SK-N-SH treated with all-trans-retinoic acid at 6 μM for 48 hours (cell line): ENCODE measurements around the gene CYP1B1.
"Not testable (repeated sequence)": the region's sequence is repeated elsewhere in the genome, so short reads cannot be mapped to it uniquely, and the experiment has no call there.

Experiments used
- ARNTL ChIP-seq: fragments of 450-650 bp; formaldehyde crosslinking; IDR thresholded peaks from 2 replicates; pipeline ENCODE4 v1.5.0; 2020; ENCODE audit warnings: low read depth, mild to moderate bottlenecking, moderate library complexity, borderline replicate concordance
- SNAI2 ChIP-seq: fragments of 250-450 bp; sonication (Bioruptor Pico); IDR thresholded peaks from 2 replicates; pipeline ENCODE4 v1.5.0; 2020; ENCODE audit warnings: mild to moderate bottlenecking, moderate library complexity

DNA sequence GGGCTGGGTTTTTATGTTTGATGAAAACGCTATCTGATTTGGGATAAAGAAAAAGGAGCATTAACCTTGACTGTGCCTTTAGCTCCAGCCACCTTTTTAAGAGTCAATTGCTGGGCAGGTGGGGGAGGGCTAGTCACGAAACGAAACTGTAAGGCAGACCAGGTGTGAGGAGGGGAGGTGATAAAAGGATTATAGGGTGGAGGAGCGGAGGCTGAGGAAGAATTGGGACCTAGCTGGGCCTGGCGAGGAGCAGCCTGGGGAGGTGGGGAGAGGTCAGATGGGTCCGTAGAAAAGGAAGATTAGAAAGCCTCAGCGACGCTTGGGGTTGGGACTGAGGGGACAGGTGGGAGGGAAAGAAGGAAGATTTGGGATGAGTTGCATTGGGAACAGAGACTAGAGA lies 8.6 kb upstream of the CYP1B1 start:
- not testable (repeated sequence) for TF ChIP-seq ARNTL; SNAI2 (CRISPR knock-in tag)
